OCI-LY7 (cell line): ENCODE data around the gene SEM1. TPM values are rescaled to one million over a fixed set of nuclear protein-coding genes. Genes with fewer than 3 reads are reported as not detected.

Source experiments
- BruUV-seq: library from RNA; stranded (reverse); fragments of 400-500 nt; replicated peaks from 2 replicates; lab custom pipeline; 2021; lab: Mats Ljungman, UMichigan
- CTCF ChIA-PET: fragments of 300-600 bp; sonication (Branson Sonifier 250); formaldehyde crosslinking; loops from one replicate; lab custom pipeline; 2022; ENCODE audit warnings: antibody characterized with exemption; ENCODE audit not compliant: unreplicated experiment; lab: Charles Lee
- POLR2A ChIA-PET: fragments of 300-600 bp; sonication (Branson Sonifier 250); formaldehyde crosslinking; loops from one replicate; lab custom pipeline; 2022; ENCODE audit warnings: antibody characterized with exemption; lab: Charles Lee
- DNase-seq: peaks from one replicate; pipeline ENCODE4 v3.0.0-alpha.2; 2015; ENCODE audit warnings: low spot score
- H2AFZ ChIP-seq: fragments of 200-600 bp; sonication (generic), shearing (Covaris generic); 2 replicates; pipeline ENCODE4 v1.6.1; 2014; ENCODE audit warnings: mild to moderate bottlenecking, antibody characterized with exemption, low read length, moderate library complexity
- H3K27ac ChIP-seq: fragments of 200-600 bp; sonication (generic); 2 replicates; pipeline ENCODE4 v1.5.1; 2014; ENCODE audit warnings: mixed run types, low read depth, mild to moderate bottlenecking, moderate library complexity, low read length, inconsistent platforms; ENCODE audit not compliant: poor library complexity, severe bottlenecking
- H3K36me3 ChIP-seq: fragments of 200-600 bp; sonication (generic); 2 replicates; pipeline ENCODE4 v1.6.1; 2014; ENCODE audit warnings: mild to moderate bottlenecking, antibody characterized with exemption, low read length, moderate library complexity, mixed read lengths; ENCODE audit not compliant: insufficient read depth
- H3K4me1 ChIP-seq: fragments of 200-600 bp; sonication (generic); 2 replicates; pipeline ENCODE4 v1.5.1; 2014; ENCODE audit warnings: mild to moderate bottlenecking, low read length; ENCODE audit not compliant: insufficient read depth, poor library complexity, severe bottlenecking
- H3K4me2 ChIP-seq: fragments of 200-600 bp; sonication (generic); 2 replicates; pipeline ENCODE4 v1.6.1; 2014; ENCODE audit warnings: mild to moderate bottlenecking, low read length
- H3K4me3 ChIP-seq: fragments of 200-600 bp; sonication (generic); 2 replicates; pipeline ENCODE4 v1.5.1; 2014; ENCODE audit warnings: mild to moderate bottlenecking, low read depth, low read length; ENCODE audit not compliant: poor library complexity, severe bottlenecking
- H3K79me2 ChIP-seq: fragments of 200-600 bp; sonication (generic); 2 replicates; pipeline ENCODE4 v1.6.1; 2016; ENCODE audit warnings: low read depth, mild to moderate bottlenecking, low read length, moderate library complexity, mixed read lengths; ENCODE audit not compliant: insufficient read depth
- H3K9me2 ChIP-seq: fragments of 200-600 bp; sonication (generic); 2 replicates; pipeline ENCODE4 v1.6.1; 2016; ENCODE audit warnings: mild to moderate bottlenecking, low read length, mixed read lengths; ENCODE audit not compliant: insufficient read depth
- H3K9me3 ChIP-seq: fragments of 200-600 bp; sonication (generic); 2 replicates; pipeline ENCODE4 v1.6.1; 2014; ENCODE audit warnings: mild to moderate bottlenecking, mixed run types, low read length, mixed read lengths
- H4K20me1 ChIP-seq: fragments of 200-600 bp; sonication (generic); 2 replicates; pipeline ENCODE4 v1.6.1; 2014; ENCODE audit warnings: mild to moderate bottlenecking, antibody characterized with exemption, low read length, moderate library complexity, mixed read lengths; ENCODE audit not compliant: insufficient read depth
- EZH2phosphoT487 ChIP-seq: fragments of 200-600 bp; sonication (generic); IDR thresholded peaks from 2 replicates; pipeline ENCODE4 v1.6.1; 2018; ENCODE audit warnings: low read depth, borderline replicate concordance, mild to moderate bottlenecking, mixed run types, antibody characterized with exemption, low read length, moderate library complexity, mixed read lengths
- intact Hi-C: fragments of 100-400 bp; cut with micrococcal nuclease; formaldehyde crosslinking; loops from one replicate; pipeline ENCODE4 v1.10.0; 2022; ENCODE audit not compliant: unreplicated experiment
- total RNA-seq, 2 experiments: library from RNA; depleted of rRNA in 1 of 2; stranded (reverse); fragments of >200 nt in 1 of 2; shearing (Covaris generic) in 1 of 2; gene quantifications; 2 replicates each; pipeline ENCODE4 v1.2.3, GENCODE V29; 2014 to 2022
- TF ChIP-seq, protein P1 (sequence below): fragments of 200-600 bp; sonication (generic); conservative IDR thresholded peaks from 2 replicates; pipeline ENCODE4 v1.5.1; 2014; ENCODE audit warnings: mild to moderate bottlenecking, antibody characterized with exemption, low read length, moderate library complexity, mixed read lengths

SEM1 gene
- total RNA-seq, 2 experiments from 2014 or later, result 75.9 to 89.8 TPM

DNA sequence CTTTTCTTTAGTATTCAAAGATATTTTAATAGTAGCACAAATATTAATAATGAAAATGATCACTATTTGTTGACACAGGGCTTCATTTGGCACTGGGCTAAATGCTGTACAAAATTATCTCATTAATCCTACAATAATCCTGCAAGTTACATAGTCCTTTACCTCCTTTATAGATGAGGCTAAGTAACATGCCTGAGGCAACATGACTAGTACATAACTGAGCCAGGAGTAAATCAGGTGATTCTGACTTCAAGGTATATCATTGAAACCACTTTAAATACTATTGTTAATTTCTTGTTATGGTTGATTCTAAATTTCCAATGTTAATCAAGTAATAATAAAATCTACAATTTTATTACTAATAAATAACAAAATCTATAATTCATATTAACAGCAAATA is 39.8 kb downstream of the SEM1 start:
- BruUV-seq, result no TSS peak
- DNase-seq, result no peak
- Histone ChIP-seq H3K9me2 (no peaks in the 10 kb centered on the region), H3K79me2 (no peaks in the 10 kb centered on the region), H3K9me3 (no peaks in the 10 kb centered on the region), H2AFZ (no peak overlapping the region), H3K36me3 (peaks cover 7% of the 10 kb centered on the region; the same call in 1 of the 2 replicates), H3K4me2 (no peak overlapping the region), H4K20me1 (no peaks in the 10 kb centered on the region), H3K4me1 (no peaks in the 10 kb centered on the region), H3K4me3 (no peak overlapping the region), H3K27ac (no peak overlapping the region)
- ChIA-PET POLR2A (interaction anchor here (1.3 kb wide), 1 partner anchor 25 kb away, joined by 4 read pairs; no protein-coding TSS in a partner anchor), CTCF (no interaction called here)
- no peak for TF ChIP-seq EZH2phosphoT487
- TF ChIP-seq, protein P1, sequence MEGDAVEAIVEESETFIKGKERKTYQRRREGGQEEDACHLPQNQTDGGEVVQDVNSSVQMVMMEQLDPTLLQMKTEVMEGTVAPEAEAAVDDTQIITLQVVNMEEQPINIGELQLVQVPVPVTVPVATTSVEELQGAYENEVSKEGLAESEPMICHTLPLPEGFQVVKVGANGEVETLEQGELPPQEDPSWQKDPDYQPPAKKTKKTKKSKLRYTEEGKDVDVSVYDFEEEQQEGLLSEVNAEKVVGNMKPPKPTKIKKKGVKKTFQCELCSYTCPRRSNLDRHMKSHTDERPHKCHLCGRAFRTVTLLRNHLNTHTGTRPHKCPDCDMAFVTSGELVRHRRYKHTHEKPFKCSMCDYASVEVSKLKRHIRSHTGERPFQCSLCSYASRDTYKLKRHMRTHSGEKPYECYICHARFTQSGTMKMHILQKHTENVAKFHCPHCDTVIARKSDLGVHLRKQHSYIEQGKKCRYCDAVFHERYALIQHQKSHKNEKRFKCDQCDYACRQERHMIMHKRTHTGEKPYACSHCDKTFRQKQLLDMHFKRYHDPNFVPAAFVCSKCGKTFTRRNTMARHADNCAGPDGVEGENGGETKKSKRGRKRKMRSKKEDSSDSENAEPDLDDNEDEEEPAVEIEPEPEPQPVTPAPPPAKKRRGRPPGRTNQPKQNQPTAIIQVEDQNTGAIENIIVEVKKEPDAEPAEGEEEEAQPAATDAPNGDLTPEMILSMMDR, result no peak
- intact Hi-C loops, result loop anchor here (10.0 kb wide), 1 partner anchor 65 kb away; no protein-coding TSS in a partner anchor

- Histone ChIP-seq H3K9me2 (no peaks in the 10 kb centered on the region), H3K36me3 (peaks cover 3% of the 10 kb centered on the region; the same call in 1 of the 2 replicates), H3K4me2 (no peak overlapping the region), H3K4me1 (no peaks in the 10 kb centered on the region), H4K20me1 (no peaks in the 10 kb centered on the region), H3K9me3 (no peaks in the 10 kb centered on the region), H3K27ac (no peak overlapping the region), H2AFZ (no peak overlapping the region), H3K79me2 (no peaks in the 10 kb centered on the region), H3K4me3 (no peak overlapping the region)
- POLR2A ChIA-PET, result interaction anchor here (0.6 kb wide), 1 partner anchor 49 kb away, joined by 4 read pairs; no protein-coding TSS in a partner anchor
- no TSS peak for BruUV-seq
- CTCF ChIA-PET, result no interaction called here
- TF ChIP-seq, protein P1, result no peak
- TF ChIP-seq EZH2phosphoT487, result no peak
- intact Hi-C loops, result loop anchor here (10.0 kb wide), 1 partner anchor 62 kb away; no protein-coding TSS in a partner anchor
- DNase-seq, result no peak
Measured at GRCh38 chr7:96667026-96667425, 42.6 kb downstream of the SEM1 start.

- intact Hi-C loops, result loop anchor here (10.0 kb wide), 1 partner anchor 61 kb away; no protein-coding TSS in a partner anchor
- POLR2A ChIA-PET, result interaction anchor here (0.6 to 1.2 kb wide), 2 partner anchors 68 to 138 kb away, joined by 3 read pairs; no protein-coding TSS in a partner anchor
- no peak overlapping the region for H3K4me3 ChIP-seq
Measured at GRCh38 chr7:96665689-96666088, 44.0 kb downstream of the SEM1 start.

More at GRCh38 chr7:96665689-96666088, 44.0 kb downstream of the SEM1 start:
- Histone ChIP-seq H4K20me1 (no peaks in the 10 kb centered on the region), H3K9me3 (no peaks in the 10 kb centered on the region), H3K4me2 (no peak overlapping the region), H3K79me2 (no peaks in the 10 kb centered on the region), H3K4me1 (no peaks in the 10 kb centered on the region), H3K9me2 (no peaks in the 10 kb centered on the region), H2AFZ (no peak overlapping the region), H3K36me3 (peaks cover 1% of the 10 kb centered on the region; the same call in 1 of the 2 replicates), H3K27ac (no peak overlapping the region)
- DNase-seq, result no peak
- CTCF ChIA-PET, result no interaction called here
- TF ChIP-seq EZH2phosphoT487, result no peak
- TF ChIP-seq, protein P1, result no peak
- no TSS peak for BruUV-seq
